Breast epithelium (tissue), 4 donors: ENCODE results near the gene CAMK4. TPM values are rescaled to one million over a fixed set of nuclear protein-coding genes. Genes with fewer than 3 reads are reported as not detected.

ENCODE experiments used
- DNase-seq, 2 donors: peaks; one replicate each; pipeline ENCODE4 v3.0.0-alpha.2; 2019; ENCODE audit warnings: low spot score in 2 of 2
- H3K27ac ChIP-seq, 2 donors: fragments of 200-600 bp; sonication (generic) in 1 of 2; one replicate each; pipeline ENCODE4 v1.5.1; 2016 to 2019; ENCODE audit warnings: mild to moderate bottlenecking in 1 of 2
- H3K27me3 ChIP-seq, 2 donors: fragments of 200-600 bp; sonication (generic) in 1 of 2; one replicate each; pipeline versions ENCODE4 v1.5.1 to v1.6.0; 2017 to 2019; ENCODE audit warnings: control low read depth in 1 of 2, mild to moderate bottlenecking in 1 of 2
- H3K36me3 ChIP-seq: fragments of 200-600 bp; one replicate; pipeline ENCODE4 v1.5.1; 2019
- H3K4me1 ChIP-seq, 2 donors: fragments of 200-600 bp; sonication (generic); one replicate each; pipeline ENCODE4 v1.5.1; 2016 to 2019; ENCODE audit warnings: control low read depth in 1 of 2
- H3K4me3 ChIP-seq, 3 donors: fragments of 200-600 bp; sonication (generic); 1 replicate in 2 of 3; 2 replicates in 1 of 3; pipeline ENCODE4 v1.5.1; 2016 to 2019; ENCODE audit warnings: mild to moderate bottlenecking in 3 of 3, moderate library complexity in 2 of 3
- H3K9me3 ChIP-seq, 2 donors: fragments of 200-600 bp; sonication (generic) in 1 of 2; one replicate each; pipeline ENCODE4 v1.5.1; 2016 to 2019; ENCODE audit warnings: control low read depth in 1 of 2
- POLR2A ChIP-seq: fragments of 450-650 bp; IDR thresholded peaks from one replicate; pipeline ENCODE4 v1.6.1; 2016; ENCODE audit warnings: antibody characterized with exemption, mild to moderate bottlenecking, moderate library complexity
- POLR2AphosphoS5 ChIP-seq, 3 donors: sonication (generic); formaldehyde crosslinking; IDR thresholded peaks; one replicate each; pipeline ENCODE4 v1.6.1; 2017; ENCODE audit warnings: antibody characterized with exemption in 3 of 3
- intact Hi-C: fragments of 100-400 bp; cut with DNase I; formaldehyde crosslinking; loops from one replicate; pipeline ENCODE4 v1.15.1; 2023; ENCODE audit warnings: low total_unique reads
- total RNA-seq, 3 donors: library from RNA; depleted of rRNA; stranded (reverse); fragments of >200 nt; gene quantifications; one replicate each; pipeline ENCODE4 v1.1.0, GENCODE V29; 2016
- TF ChIP-seq, protein P1 (sequence below), 3 donors: fragments of 450-650 bp; IDR thresholded peaks; one replicate each; pipeline ENCODE4 v1.5.1; 2016 to 2017; ENCODE audit warnings: antibody characterized with exemption in 3 of 3, mild to moderate bottlenecking in 3 of 3, moderate library complexity in 3 of 3

Gene CAMK4
- total RNA-seq, 3 donors from 2014 or later = 0.98 to 1.5 (median 1.4) TPM

DNA sequence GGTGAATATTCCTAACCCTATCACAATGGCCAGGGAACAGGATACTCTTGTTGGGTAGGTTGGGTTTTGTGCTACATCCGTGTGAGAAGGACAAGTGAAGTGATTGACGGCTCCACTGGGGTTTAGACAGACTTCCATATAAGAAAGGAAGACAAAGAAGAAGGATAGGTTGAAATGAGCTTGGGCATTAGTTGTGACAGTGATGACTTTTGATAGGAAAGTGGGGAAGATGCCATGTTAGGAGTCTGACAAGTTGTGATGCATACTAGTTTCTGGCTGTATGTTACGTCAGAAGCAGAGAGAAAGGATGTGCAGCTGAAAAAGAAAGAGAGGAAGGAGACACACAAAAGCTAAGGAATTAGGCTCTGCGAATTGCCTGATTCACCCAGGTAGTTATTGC is 150.2 kb downstream of the CAMK4 start:
- TF ChIP-seq, protein P1, sequence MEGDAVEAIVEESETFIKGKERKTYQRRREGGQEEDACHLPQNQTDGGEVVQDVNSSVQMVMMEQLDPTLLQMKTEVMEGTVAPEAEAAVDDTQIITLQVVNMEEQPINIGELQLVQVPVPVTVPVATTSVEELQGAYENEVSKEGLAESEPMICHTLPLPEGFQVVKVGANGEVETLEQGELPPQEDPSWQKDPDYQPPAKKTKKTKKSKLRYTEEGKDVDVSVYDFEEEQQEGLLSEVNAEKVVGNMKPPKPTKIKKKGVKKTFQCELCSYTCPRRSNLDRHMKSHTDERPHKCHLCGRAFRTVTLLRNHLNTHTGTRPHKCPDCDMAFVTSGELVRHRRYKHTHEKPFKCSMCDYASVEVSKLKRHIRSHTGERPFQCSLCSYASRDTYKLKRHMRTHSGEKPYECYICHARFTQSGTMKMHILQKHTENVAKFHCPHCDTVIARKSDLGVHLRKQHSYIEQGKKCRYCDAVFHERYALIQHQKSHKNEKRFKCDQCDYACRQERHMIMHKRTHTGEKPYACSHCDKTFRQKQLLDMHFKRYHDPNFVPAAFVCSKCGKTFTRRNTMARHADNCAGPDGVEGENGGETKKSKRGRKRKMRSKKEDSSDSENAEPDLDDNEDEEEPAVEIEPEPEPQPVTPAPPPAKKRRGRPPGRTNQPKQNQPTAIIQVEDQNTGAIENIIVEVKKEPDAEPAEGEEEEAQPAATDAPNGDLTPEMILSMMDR (IDR thresholded peaks at IDR 0.05) = no peak
- TF ChIP-seq POLR2AphosphoS5 (IDR thresholded peaks at IDR 0.05) (no peak), POLR2A (no peak)
- H3K27ac ChIP-seq = no peak overlapping the region
- H3K27me3 ChIP-seq = no peaks in the 10 kb centered on the region
- intact Hi-C loops = no loop called here
- DNase-seq = no peak
- no peaks in the 10 kb centered on the region for H3K4me1 ChIP-seq
- no peak overlapping the region for H3K4me3 ChIP-seq
- no peaks in the 10 kb centered on the region for H3K36me3 ChIP-seq
- no peaks in the 10 kb centered on the region for H3K9me3 ChIP-seq

- Histone ChIP-seq H3K36me3 (no peaks in the 10 kb centered on the region), H3K4me3 (no peak overlapping the region), H3K4me1 (no peaks in the 10 kb centered on the region), H3K9me3 (no peaks in the 10 kb centered on the region), H3K27ac (no peak overlapping the region), H3K27me3 (no peaks in the 10 kb centered on the region)
- TF ChIP-seq, protein P1 (IDR thresholded peaks at IDR 0.05) = no peak
- no peak for TF ChIP-seq POLR2AphosphoS5 (IDR thresholded peaks at IDR 0.05)
- no peak for TF ChIP-seq POLR2A
- intact Hi-C loops = no loop called here
- no peak for DNase-seq
Measured at GRCh38 chr5:111375645-111376044, 151.5 kb downstream of the CAMK4 start.

GRCh38 chr5:111377306-111377705 is 153.1 kb downstream of the CAMK4 start:
- intact Hi-C loops = no loop called here
- TF ChIP-seq, protein P1 (IDR thresholded peaks at IDR 0.05) = no peak
- no peak for TF ChIP-seq POLR2AphosphoS5 (IDR thresholded peaks at IDR 0.05)
- TF ChIP-seq POLR2A = no peak
- DNase-seq = no peak

GRCh38 chr5:111379391-111379816 is 155.2 kb downstream of the CAMK4 start:
- Histone ChIP-seq H3K27ac (no peak overlapping the region), H3K4me3 (no peak overlapping the region)
- intact Hi-C loops = no loop called here

More at GRCh38 chr5:111377306-111377705, 153.1 kb downstream of the CAMK4 start:
- Histone ChIP-seq H3K36me3 (no peaks in the 10 kb centered on the region), H3K4me3 (no peak overlapping the region), H3K4me1 (no peaks in the 10 kb centered on the region), H3K27me3 (no peaks in the 10 kb centered on the region), H3K27ac (no peak overlapping the region), H3K9me3 (no peaks in the 10 kb centered on the region)

DNA sequence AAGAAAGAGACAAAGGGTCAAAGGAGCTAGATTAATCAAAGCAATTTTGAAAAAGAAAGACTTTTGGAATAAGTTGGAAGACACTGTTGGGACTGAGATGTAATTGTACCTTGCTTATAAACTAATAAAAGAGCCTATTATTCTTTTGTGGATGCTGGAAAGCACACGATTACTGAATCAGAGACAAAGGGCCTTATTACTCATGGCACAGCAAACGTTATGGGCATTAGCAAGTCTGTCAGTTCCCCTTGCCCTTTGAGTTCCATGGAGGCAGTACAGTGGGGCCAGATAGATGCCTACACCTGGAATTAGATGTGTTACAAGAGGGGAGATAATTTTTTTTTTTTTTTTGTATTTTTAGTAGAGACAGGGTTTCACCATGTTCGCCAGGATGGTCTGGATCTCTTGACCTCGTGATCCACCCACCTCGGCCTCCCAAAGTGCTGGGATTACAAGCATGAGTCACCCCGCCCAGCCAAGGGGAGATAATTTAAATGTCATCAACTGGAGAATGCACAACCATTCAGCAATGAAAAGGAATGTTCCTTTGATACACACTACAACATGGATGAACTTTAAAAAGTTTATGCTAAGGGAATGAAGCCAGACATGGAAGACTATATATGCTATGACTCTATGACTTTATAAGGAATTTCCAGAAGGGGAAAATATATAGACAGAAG is 159.2 kb downstream of the CAMK4 start:
- TF ChIP-seq POLR2AphosphoS5 (IDR thresholded peaks at IDR 0.05) (no peak), POLR2A (no peak)
- TF ChIP-seq, protein P1 (IDR thresholded peaks at IDR 0.05) = no peak
- Histone ChIP-seq H3K27ac (no peak overlapping the region), H3K27me3 (no peaks in the 10 kb centered on the region), H3K9me3 (no peaks in the 10 kb centered on the region), H3K4me3 (no peak overlapping the region), H3K36me3 (no peaks in the 10 kb centered on the region), H3K4me1 (no peaks in the 10 kb centered on the region)
- intact Hi-C loops = no loop called here
- no peak for DNase-seq

More at GRCh38 chr5:111379391-111379816, 155.2 kb downstream of the CAMK4 start:
- no peaks in the 10 kb centered on the region for H3K4me1 ChIP-seq
- no peaks in the 10 kb centered on the region for H3K9me3 ChIP-seq
- DNase-seq = no peak
- H3K36me3 ChIP-seq = no peaks in the 10 kb centered on the region
- no peaks in the 10 kb centered on the region for H3K27me3 ChIP-seq
- TF ChIP-seq, protein P1 (IDR thresholded peaks at IDR 0.05) = no peak
- no peak for TF ChIP-seq POLR2AphosphoS5 (IDR thresholded peaks at IDR 0.05)
- no peak for TF ChIP-seq POLR2A
